ENCODE measurements around the gene TOP2A. TPM values are rescaled to one million over a fixed set of nuclear protein-coding genes. Genes with fewer than 3 reads are reported as not detected.
"Not testable (repeated sequence)": the region's sequence is repeated elsewhere in the genome, so short reads cannot be mapped to it uniquely, and the experiment has no call there.

The TOP2A gene
- total RNA-seq, 4 donors from 2014 or later, result 0.40 to 4.3 (median 0.79) TPM

DNA sequence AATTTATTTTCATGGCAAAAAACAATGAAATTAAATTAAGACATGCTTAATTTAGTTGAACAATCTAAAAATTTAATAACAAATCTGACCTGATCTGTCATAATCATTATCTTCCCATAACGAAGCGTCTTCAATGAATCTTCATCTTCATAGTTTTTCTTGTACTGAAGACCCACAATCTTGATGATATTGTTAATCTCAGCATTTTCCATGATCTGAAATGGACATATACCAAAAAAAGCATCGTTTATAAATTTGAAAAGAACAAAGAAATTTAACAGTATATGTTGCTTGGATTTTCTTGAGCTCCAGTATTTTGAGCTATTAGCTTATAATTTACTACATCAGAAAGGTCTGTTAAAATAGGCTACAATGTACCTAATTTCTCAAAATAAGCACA, 10.2 kb downstream of the TOP2A start:
- 96 to 97% methylated on average over 3 of the region's 3 CpGs for WGBS, 2 donors (ENCODE audit: low coverage in 1 of 2)
- Histone ChIP-seq H3K9me3 (no peaks in the 10 kb centered on the region), H3K36me3 (no peaks in the 10 kb centered on the region), H3K4me1 (no peaks in the 10 kb centered on the region), H3K4me3 (no peak overlapping the region), H3K27me3 (no peaks in the 10 kb centered on the region), H3K27ac (no peak overlapping the region)
- no peak for ATAC-seq
- TF ChIP-seq POLR2A (IDR thresholded peaks at IDR 0.05), result no peak
- TF ChIP-seq, protein P1, sequence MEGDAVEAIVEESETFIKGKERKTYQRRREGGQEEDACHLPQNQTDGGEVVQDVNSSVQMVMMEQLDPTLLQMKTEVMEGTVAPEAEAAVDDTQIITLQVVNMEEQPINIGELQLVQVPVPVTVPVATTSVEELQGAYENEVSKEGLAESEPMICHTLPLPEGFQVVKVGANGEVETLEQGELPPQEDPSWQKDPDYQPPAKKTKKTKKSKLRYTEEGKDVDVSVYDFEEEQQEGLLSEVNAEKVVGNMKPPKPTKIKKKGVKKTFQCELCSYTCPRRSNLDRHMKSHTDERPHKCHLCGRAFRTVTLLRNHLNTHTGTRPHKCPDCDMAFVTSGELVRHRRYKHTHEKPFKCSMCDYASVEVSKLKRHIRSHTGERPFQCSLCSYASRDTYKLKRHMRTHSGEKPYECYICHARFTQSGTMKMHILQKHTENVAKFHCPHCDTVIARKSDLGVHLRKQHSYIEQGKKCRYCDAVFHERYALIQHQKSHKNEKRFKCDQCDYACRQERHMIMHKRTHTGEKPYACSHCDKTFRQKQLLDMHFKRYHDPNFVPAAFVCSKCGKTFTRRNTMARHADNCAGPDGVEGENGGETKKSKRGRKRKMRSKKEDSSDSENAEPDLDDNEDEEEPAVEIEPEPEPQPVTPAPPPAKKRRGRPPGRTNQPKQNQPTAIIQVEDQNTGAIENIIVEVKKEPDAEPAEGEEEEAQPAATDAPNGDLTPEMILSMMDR (IDR thresholded peaks at IDR 0.05), result no peak
- no peak for TF ChIP-seq EP300 (IDR thresholded peaks at IDR 0.05)
- TF ChIP-seq POLR2AphosphoS5 (IDR thresholded peaks at IDR 0.05), result no peak

DNA sequence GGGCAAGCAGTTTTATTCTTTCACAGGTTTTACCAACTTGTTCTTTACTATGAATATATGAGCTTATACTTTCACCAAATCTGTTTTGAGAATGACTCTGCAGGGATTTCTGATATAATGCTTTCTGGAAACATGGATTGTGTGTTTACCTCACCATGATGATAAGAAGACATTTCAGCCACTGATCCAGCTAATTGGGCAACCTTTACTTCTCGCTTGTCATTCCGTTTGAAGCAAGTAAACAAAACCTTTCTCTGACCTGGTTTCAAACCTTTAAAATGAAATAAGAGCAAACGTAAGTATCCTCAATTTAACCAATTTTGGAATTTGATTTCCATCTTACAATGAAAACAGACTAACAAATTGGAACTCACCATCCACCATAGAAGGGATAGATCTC, 13.7 kb downstream of the TOP2A start:
- Histone ChIP-seq H3K36me3 (no peaks in the 10 kb centered on the region), H3K27ac (no peak overlapping the region), H3K27me3 (no peaks in the 10 kb centered on the region), H3K9me3 (no peaks in the 10 kb centered on the region), H3K4me1 (no peaks in the 10 kb centered on the region), H3K4me3 (no peak overlapping the region)
- TF ChIP-seq EP300 (IDR thresholded peaks at IDR 0.05) (no peak), POLR2A (IDR thresholded peaks at IDR 0.05) (no peak), POLR2AphosphoS5 (IDR thresholded peaks at IDR 0.05) (no peak)
- TF ChIP-seq, protein P1 (IDR thresholded peaks at IDR 0.05), result no peak
- 67 to 69% methylated on average over 3 of the region's 3 CpGs for whole genome bisulfite sequencing, 2 donors (ENCODE audit: low coverage in 1 of 2)
- no peak for ATAC-seq

GRCh38 chr17:40402668-40403067, 15.0 kb downstream of the TOP2A start:
- H3K27me3 ChIP-seq, result no peaks in the 10 kb centered on the region
- no peak overlapping the region for H3K27ac ChIP-seq
- no peak for ATAC-seq
- 71 to 89% methylated on average over 1 of the region's 1 CpG for WGBS, 2 donors (ENCODE audit: low coverage in 1 of 2)
- no peaks in the 10 kb centered on the region for H3K9me3 ChIP-seq
- no peaks in the 10 kb centered on the region for H3K36me3 ChIP-seq
- TF ChIP-seq POLR2A (IDR thresholded peaks at IDR 0.05) (no peak), EP300 (IDR thresholded peaks at IDR 0.05) (no peak), POLR2AphosphoS5 (IDR thresholded peaks at IDR 0.05) (no peak)
- H3K4me3 ChIP-seq, result no peak overlapping the region
- H3K4me1 ChIP-seq, result no peaks in the 10 kb centered on the region

DNA sequence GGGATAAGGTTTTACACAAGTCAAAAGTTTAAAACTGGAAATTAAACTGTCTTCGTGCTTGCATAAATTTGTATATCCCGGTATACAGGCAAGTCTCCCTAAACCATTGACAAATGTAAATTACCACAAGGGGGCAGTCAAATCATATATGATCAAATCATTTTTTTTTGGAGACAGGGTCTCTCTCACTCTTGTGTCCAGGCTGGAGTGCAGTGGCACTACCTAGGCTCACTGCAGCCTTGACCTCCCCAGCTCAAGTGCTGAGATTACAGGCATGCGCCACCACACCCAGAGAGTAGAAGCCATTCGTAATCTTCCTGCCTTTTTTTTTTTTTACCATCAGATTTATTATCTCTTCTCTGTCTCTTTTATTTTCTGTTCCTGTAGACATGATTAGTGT, 18.5 kb downstream of the TOP2A start:
- H3K36me3 ChIP-seq, result no peaks in the 10 kb centered on the region
- H3K27me3 ChIP-seq, result no peaks in the 10 kb centered on the region
- H3K4me1 ChIP-seq, result no peaks in the 10 kb centered on the region
- ATAC-seq, result no peak
- TF ChIP-seq, protein P1 (IDR thresholded peaks at IDR 0.05), result peak; percentile 38 to 61 (median 58)
- TF ChIP-seq EP300 (IDR thresholded peaks at IDR 0.05), result no peak
- WGBS, 2 donors (ENCODE audit: low coverage in 1 of 2), result 31 to 49% methylated on average over 4 of the region's 4 CpGs
- H3K4me3 ChIP-seq, result no peak overlapping the region
- no peaks in the 10 kb centered on the region for H3K9me3 ChIP-seq
- H3K27ac ChIP-seq, result no peak overlapping the region

- not testable (repeated sequence) for H3K4me3 ChIP-seq, ATAC-seq, H3K36me3 ChIP-seq, H3K9me3 ChIP-seq, H3K4me1 ChIP-seq, H3K27ac ChIP-seq, H3K27me3 ChIP-seq
- WGBS, 2 donors (ENCODE audit: low coverage in 1 of 2), result 86 to 100% methylated on average over 1 of the region's 3 CpGs
These were observed 31.1 kb downstream of the TOP2A start for GRCh38 chr17:40386555-40386954.

DNA sequence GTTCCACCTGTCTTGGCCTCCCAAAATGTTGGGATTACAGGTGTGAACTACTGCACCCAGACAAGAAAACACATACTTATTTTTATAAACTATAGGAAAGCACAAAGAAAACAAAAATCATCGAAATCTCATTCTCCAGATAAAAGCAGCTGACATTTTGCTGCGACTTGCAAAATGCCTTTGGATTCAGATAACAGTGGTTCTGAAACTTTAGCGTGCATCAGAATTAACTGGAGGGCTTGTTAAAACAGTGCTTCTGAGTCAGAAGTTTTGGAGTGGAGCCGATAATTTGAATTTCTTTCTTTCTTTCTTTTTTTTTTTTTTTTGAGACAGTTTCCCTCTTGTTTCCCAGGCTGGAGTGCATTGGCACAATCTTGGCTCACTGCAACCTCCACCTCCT, 35.4 kb downstream of the TOP2A start:
- Histone ChIP-seq H3K9me3 (no peaks in the 10 kb centered on the region), H3K27ac (no peak overlapping the region), H3K27me3 (peaks cover 6% of the 10 kb centered on the region), H3K36me3 (no peaks in the 10 kb centered on the region), H3K4me3 (no peak overlapping the region), H3K4me1 (no peaks in the 10 kb centered on the region)
- 86 to 92% methylated on average over 4 of the region's 4 CpGs for WGBS, 2 donors (ENCODE audit: low coverage in 1 of 2)
- no peak for ATAC-seq
- no peak for TF ChIP-seq EP300 (IDR thresholded peaks at IDR 0.05)
- TF ChIP-seq POLR2A (IDR thresholded peaks at IDR 0.05), result no peak
- TF ChIP-seq, protein P1 (IDR thresholded peaks at IDR 0.05), result no peak
- TF ChIP-seq POLR2AphosphoS5 (IDR thresholded peaks at IDR 0.05), result no peak

Measured in gastroesophageal sphincter (tissue), 4 donors.